ENCODE data around the gene PCSK6. TPM values are rescaled to one million over a fixed set of nuclear protein-coding genes. Genes with fewer than 3 reads are reported as not detected.
A peak's percentile ranks its signal among the peaks of the same experiment; 100 is the strongest.

Gene PCSK6
- total RNA-seq, 3 donors from 2014 or later = 7.2 to 19.7 (median 18.0) TPM

GRCh38 chr15:101536166-101536874 lies 46.8 kb upstream of the PCSK6 start:
- intact Hi-C loops (cut with DNase I; ENCODE audit: low total_unique reads) = no loop called here
- no peak for DNase-seq (ENCODE audit: low spot score in 2 of 2)
- Histone ChIP-seq H3K4me3 (no peak overlapping the region), H3K9me3 (no peaks in the 10 kb centered on the region), H3K36me3 (no peaks in the 10 kb centered on the region), H3K4me1 (no peaks in the 10 kb centered on the region), H3K27me3 (no peaks in the 10 kb centered on the region), H3K27ac (no peak overlapping the region)
- no peak for TF ChIP-seq CTCF (IDR thresholded peaks at IDR 0.05)
- no peak for TF ChIP-seq POLR2A (IDR thresholded peaks at IDR 0.05)
- TF ChIP-seq POLR2AphosphoS5 (IDR thresholded peaks at IDR 0.05) = no peak

GRCh38 chr15:101535170-101535902 lies 45.8 kb upstream of the PCSK6 start:
- intact Hi-C loops (cut with DNase I; ENCODE audit: low total_unique reads) = no loop called here

GRCh38 chr15:101534376-101534970 lies 45.0 kb upstream of the PCSK6 start:
- Histone ChIP-seq H3K27me3 (no peaks in the 10 kb centered on the region), H3K4me3 (no peak overlapping the region), H3K9me3 (no peaks in the 10 kb centered on the region), H3K4me1 (no peaks in the 10 kb centered on the region), H3K27ac (no peak overlapping the region), H3K36me3 (no peaks in the 10 kb centered on the region)
- DNase-seq (ENCODE audit: low spot score in 2 of 2) = no peak
- intact Hi-C loops (cut with DNase I; ENCODE audit: low total_unique reads) = no loop called here
- TF ChIP-seq POLR2A (IDR thresholded peaks at IDR 0.05) = no peak
- TF ChIP-seq CTCF (IDR thresholded peaks at IDR 0.05) = no peak
- no peak for TF ChIP-seq POLR2AphosphoS5 (IDR thresholded peaks at IDR 0.05)

More at GRCh38 chr15:101535170-101535902, 45.8 kb upstream of the PCSK6 start:
- no peak for TF ChIP-seq CTCF (IDR thresholded peaks at IDR 0.05)
- TF ChIP-seq POLR2AphosphoS5 (IDR thresholded peaks at IDR 0.05) = no peak
- TF ChIP-seq POLR2A (IDR thresholded peaks at IDR 0.05) = no peak
- no peak for DNase-seq (ENCODE audit: low spot score in 2 of 2)
- H3K4me3 ChIP-seq = no peak overlapping the region
- H3K36me3 ChIP-seq = no peaks in the 10 kb centered on the region
- no peak overlapping the region for H3K27ac ChIP-seq
- no peaks in the 10 kb centered on the region for H3K27me3 ChIP-seq
- H3K4me1 ChIP-seq = no peaks in the 10 kb centered on the region
- no peaks in the 10 kb centered on the region for H3K9me3 ChIP-seq

- no peak for TF ChIP-seq CTCF (IDR thresholded peaks at IDR 0.05)
- TF ChIP-seq POLR2AphosphoS5 (IDR thresholded peaks at IDR 0.05) = no peak
- no peak for TF ChIP-seq POLR2A (IDR thresholded peaks at IDR 0.05)
- Histone ChIP-seq H3K36me3 (no peaks in the 10 kb centered on the region), H3K4me3 (no peak overlapping the region), H3K27me3 (no peaks in the 10 kb centered on the region), H3K27ac (no peak overlapping the region), H3K9me3 (no peaks in the 10 kb centered on the region), H3K4me1 (no peaks in the 10 kb centered on the region)
- peak in 1 of 2 donors; percentile 7 for DNase-seq (ENCODE audit: low spot score in 2 of 2)
- intact Hi-C loops (cut with DNase I; ENCODE audit: low total_unique reads) = no loop called here
Measured at GRCh38 chr15:101533371-101534140, 44.0 kb upstream of the PCSK6 start.
